Measurements from ENCODE around the gene KLHDC9.

GRCh38 chr1:161145832-161146231 is 47.7 kb downstream of the KLHDC9 start:
- no peak for TF ChIP-seq CTCF (conservative IDR thresholded peaks at IDR 0.05 in 1 of 2, IDR thresholded peaks at IDR 0.05 in 1 of 2; ENCODE audit: low read depth in 1 of 2, low read length in 2 of 2)
- no peak for TF ChIP-seq EZH2 (IDR thresholded peaks at IDR 0.05; ENCODE audit: low read length, missing control alignments)

Data from fibroblast of lung (primary cell).